ENCODE data around the gene MGST2. TPM values are rescaled to one million over a fixed set of nuclear protein-coding genes. Genes with fewer than 3 reads are reported as not detected.

The MGST2 gene
- polyA plus RNA-seq, 3 donors: 41.7 to 221 (median 153) TPM

- DNase-seq: peak; percentile 16 to 53 (median 51)
These were observed 26.8 kb downstream of the MGST2 start for GRCh38 chr4:139692309-139693012.

More at GRCh38 chr4:139692309-139693012, 26.8 kb downstream of the MGST2 start:
- peaks cover 41% of the 10 kb centered on the region for H3K4me1 Mint-ChIP-seq
- H3K36me3 Mint-ChIP-seq: peaks cover 33 to 47% of the 10 kb centered on the region in 2 donors
- H3K79me2 ChIP-seq (ENCODE audit: insufficient read depth, low read length): peaks cover 59% of the 10 kb centered on the region
- H3K27me3 ChIP-seq (ENCODE audit: control insufficient read depth in 2 of 2, insufficient read depth in 2 of 2, low read length in 2 of 2): no peaks in the 10 kb centered on the region
- peak; percentile 54 for TF ChIP-seq CTCF (IDR thresholded peaks at IDR 0.05)
- H3K36me3 ChIP-seq (replicated peaks in 1 of 2; ENCODE audit: control insufficient read depth in 1 of 2, insufficient read depth in 2 of 2, low read length in 2 of 2): peaks cover 17 to 42% of the 10 kb centered on the region in 2 donors
- H3K4me3 Mint-ChIP-seq: peak overlapping the region; percentile 32 to 78
- H2AFZ ChIP-seq (ENCODE audit: insufficient read depth, low read depth, low read length, poor library complexity, severe bottlenecking): peak overlapping the region; percentile 38
- H3K27me3 Mint-ChIP-seq (ENCODE audit: low read depth in 3 of 3): peaks cover 0 to 2% (median 0%) of the 10 kb centered on the region in 3 donors
- peak overlapping the region in 1 of 3 experiments; percentile 13 for H3K4me3 ChIP-seq (replicated peaks in 1 of 3; ENCODE audit: low read depth in 2 of 3, low read length in 3 of 3)
- peaks cover 37 to 53% of the 10 kb centered on the region in 2 donors for H3K4me1 ChIP-seq (ENCODE audit: control insufficient read depth in 1 of 2, insufficient read depth in 2 of 2, low read length in 2 of 2)
- peak overlapping the region; percentile 15 for H3K4me2 ChIP-seq (replicated peaks; ENCODE audit: extremely low read depth, low read length, poor library complexity, severe bottlenecking)
- peak overlapping the region; percentile 5 for H3K9ac ChIP-seq (ENCODE audit: insufficient read depth, low read length, poor library complexity, severe bottlenecking)
- peak overlapping the region; percentile 67 to 92 (median 86) for H3K27ac Mint-ChIP-seq
- intact Hi-C loops (cut with micrococcal nuclease): no loop called here
- H3K9me3 ChIP-seq (replicated peaks in 1 of 2; ENCODE audit: control insufficient read depth in 1 of 2, insufficient read depth in 1 of 2, low read length in 2 of 2): peaks cover 0 to 4% of the 10 kb centered on the region in 2 donors
- H3K9me3 Mint-ChIP-seq: peaks cover 0 to 9% (median 4%) of the 10 kb centered on the region in 7 donors
- no peaks in the 10 kb centered on the region for H4K20me1 ChIP-seq (ENCODE audit: insufficient read depth, low read length)
- 22% methylated on average over 4 of the region's 4 CpGs for WGBS (ENCODE audit: insufficient coverage)
- peak overlapping the region; percentile 63 to 65 for H3K27ac ChIP-seq (ENCODE audit: low read depth in 1 of 2, low read length in 2 of 2)

All from CD14-positive monocyte (primary cell).